ENCODE data around the gene LCN10. TPM values are rescaled to one million over a fixed set of nuclear protein-coding genes. Genes with fewer than 3 reads are reported as not detected.

LCN10 gene
- total and polyA plus RNA-seq, 2 of the 13 experiments (the other 11 are each of a cell fraction or from before 2014, with no cell fraction given): 0.53 to 0.61 TPM

DNA sequence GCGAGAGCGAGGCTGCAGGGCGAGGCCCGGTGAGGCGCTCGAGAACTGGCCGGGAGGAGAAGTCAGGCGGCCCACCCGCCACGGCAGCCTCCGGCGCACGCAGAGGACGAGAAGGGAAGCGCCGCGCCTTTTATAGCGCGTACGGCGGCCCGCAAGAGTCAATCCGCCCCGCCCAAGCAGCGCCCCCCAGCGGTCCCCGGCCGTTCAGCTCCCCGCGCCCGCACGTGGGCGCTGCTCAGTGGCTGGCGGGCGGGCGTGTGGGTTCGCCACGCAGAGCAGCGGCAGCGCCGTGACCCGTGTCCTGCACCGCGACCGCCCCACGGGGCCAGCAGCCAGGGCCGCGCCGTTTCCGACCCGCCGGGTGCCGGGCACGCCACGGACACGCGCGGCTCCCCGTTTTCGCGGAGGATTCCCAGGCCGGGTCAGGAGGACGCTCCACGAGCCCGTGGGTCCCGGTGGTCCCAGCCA lies 14.6 kb downstream of the LCN10 start (continued):
- TF ChIP-seq, protein P1, sequence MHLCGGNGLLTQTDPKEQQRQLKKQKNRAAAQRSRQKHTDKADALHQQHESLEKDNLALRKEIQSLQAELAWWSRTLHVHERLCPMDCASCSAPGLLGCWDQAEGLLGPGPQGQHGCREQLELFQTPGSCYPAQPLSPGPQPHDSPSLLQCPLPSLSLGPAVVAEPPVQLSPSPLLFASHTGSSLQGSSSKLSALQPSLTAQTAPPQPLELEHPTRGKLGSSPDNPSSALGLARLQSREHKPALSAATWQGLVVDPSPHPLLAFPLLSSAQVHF (CRISPR knock-in tag; IDR thresholded peaks at IDR 0.05): peak; percentile 38; the same call in 1 of the 2 replicates
- TF ChIP-seq, protein P2, sequence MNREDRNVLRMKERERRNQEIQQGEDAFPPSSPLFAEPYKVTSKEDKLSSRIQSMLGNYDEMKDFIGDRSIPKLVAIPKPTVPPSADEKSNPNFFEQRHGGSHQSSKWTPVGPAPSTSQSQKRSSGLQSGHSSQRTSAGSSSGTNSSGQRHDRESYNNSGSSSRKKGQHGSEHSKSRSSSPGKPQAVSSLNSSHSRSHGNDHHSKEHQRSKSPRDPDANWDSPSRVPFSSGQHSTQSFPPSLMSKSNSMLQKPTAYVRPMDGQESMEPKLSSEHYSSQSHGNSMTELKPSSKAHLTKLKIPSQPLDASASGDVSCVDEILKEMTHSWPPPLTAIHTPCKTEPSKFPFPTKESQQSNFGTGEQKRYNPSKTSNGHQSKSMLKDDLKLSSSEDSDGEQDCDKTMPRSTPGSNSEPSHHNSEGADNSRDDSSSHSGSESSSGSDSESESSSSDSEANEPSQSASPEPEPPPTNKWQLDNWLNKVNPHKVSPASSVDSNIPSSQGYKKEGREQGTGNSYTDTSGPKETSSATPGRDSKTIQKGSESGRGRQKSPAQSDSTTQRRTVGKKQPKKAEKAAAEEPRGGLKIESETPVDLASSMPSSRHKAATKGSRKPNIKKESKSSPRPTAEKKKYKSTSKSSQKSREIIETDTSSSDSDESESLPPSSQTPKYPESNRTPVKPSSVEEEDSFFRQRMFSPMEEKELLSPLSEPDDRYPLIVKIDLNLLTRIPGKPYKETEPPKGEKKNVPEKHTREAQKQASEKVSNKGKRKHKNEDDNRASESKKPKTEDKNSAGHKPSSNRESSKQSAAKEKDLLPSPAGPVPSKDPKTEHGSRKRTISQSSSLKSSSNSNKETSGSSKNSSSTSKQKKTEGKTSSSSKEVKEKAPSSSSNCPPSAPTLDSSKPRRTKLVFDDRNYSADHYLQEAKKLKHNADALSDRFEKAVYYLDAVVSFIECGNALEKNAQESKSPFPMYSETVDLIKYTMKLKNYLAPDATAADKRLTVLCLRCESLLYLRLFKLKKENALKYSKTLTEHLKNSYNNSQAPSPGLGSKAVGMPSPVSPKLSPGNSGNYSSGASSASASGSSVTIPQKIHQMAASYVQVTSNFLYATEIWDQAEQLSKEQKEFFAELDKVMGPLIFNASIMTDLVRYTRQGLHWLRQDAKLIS (CRISPR knock-in tag; IDR thresholded peaks at IDR 0.05): no peak
- TF ChIP-seq SSRP1 (CRISPR knock-in tag; IDR thresholded peaks at IDR 0.05) (no peak), NFYB (CRISPR knock-in tag; IDR thresholded peaks at IDR 0.05) (peak; percentile 20; the same call in 1 of the 2 replicates), SNAPC5 (CRISPR knock-in tag; IDR thresholded peaks at IDR 0.05; ENCODE audit: borderline replicate concordance) (peak; percentile 35; the same call in 1 of the 2 replicates), REPIN1 (CRISPR knock-in tag; IDR thresholded peaks at IDR 0.05; ENCODE audit: borderline replicate concordance, low read depth) (peak; percentile 62; the same call in 1 of the 2 replicates), BCL6 (CRISPR knock-in tag; IDR thresholded peaks at IDR 0.05) (peak; percentile 75; the same call in 1 of the 2 replicates), NCOA2 (CRISPR knock-in tag; IDR thresholded peaks at IDR 0.05) (peak; percentile 50; the same call in 1 of the 2 replicates), ZNF260 (CRISPR knock-in tag; IDR thresholded peaks at IDR 0.05; ENCODE audit: borderline replicate concordance, low read depth) (no peak), EP300 (IDR thresholded peaks at IDR 0.05; ENCODE audit: low read depth in 2 of 2, low read length in 2 of 2) (0 out of 4 replicates have a peak, but pooled peaks of 1 of the 2 experiments have one; percentile 24), EP300 (CRISPR knock-in tag; IDR thresholded peaks at IDR 0.05; ENCODE audit: borderline replicate concordance) (no peak), ELF1 (CRISPR knock-in tag; IDR thresholded peaks at IDR 0.05) (peak; percentile 66), RCOR2 (CRISPR knock-in tag; IDR thresholded peaks at IDR 0.05) (no peak), HHEX (CRISPR knock-in tag; IDR thresholded peaks at IDR 0.05) (no peak), ATF7-NPFF (CRISPR knock-in tag; IDR thresholded peaks at IDR 0.05; ENCODE audit: low read depth) (peak; percentile 92), MIER3 (CRISPR knock-in tag; IDR thresholded peaks at IDR 0.05; ENCODE audit: borderline replicate concordance) (peak; percentile 57; the same call in 1 of the 2 replicates), KDM5B (CRISPR knock-in tag; IDR thresholded peaks at IDR 0.05; ENCODE audit: borderline replicate concordance) (peak; percentile 92), HOXA9 (CRISPR knock-in tag; IDR thresholded peaks at IDR 0.05; ENCODE audit: borderline replicate concordance) (peak; percentile 34; the same call in 1 of the 2 replicates), ZNF616 (CRISPR knock-in tag; IDR thresholded peaks at IDR 0.05; ENCODE audit: low read depth) (peak; percentile 50; the same call in 1 of the 2 replicates), GABPA (IDR thresholded peaks at IDR 0.05; ENCODE audit: low read depth, low read length) (no peak), GABPA (CRISPR knock-in tag; IDR thresholded peaks at IDR 0.05; ENCODE audit: low read depth) (0 out of 2 replicates have a peak, but pooled peaks have one; percentile 21), TRIM22 (IDR thresholded peaks at IDR 0.05) (no peak), ZNF773 (CRISPR knock-in tag; IDR thresholded peaks at IDR 0.05; ENCODE audit: borderline replicate concordance) (peak; percentile 44; the same call in 1 of the 2 replicates), ZNF549 (CRISPR knock-in tag; IDR thresholded peaks at IDR 0.05) (no peak), ZNF101 (CRISPR knock-in tag; IDR thresholded peaks at IDR 0.05; ENCODE audit: borderline replicate concordance, low read depth) (no peak), ZNF879 (CRISPR knock-in tag; IDR thresholded peaks at IDR 0.05) (no peak)
